OCI-LY1 (cell line): ENCODE measurements around the gene CKB.

Experiments used
- EZH2 ChIP-seq: fragments of 200-600 bp; sonication (generic), shearing (Covaris generic); IDR thresholded peaks from 2 replicates; pipeline ENCODE4 v1.8.0; 2017; ENCODE audit warnings: borderline replicate concordance, mixed run types, mild to moderate bottlenecking, antibody characterized with exemption, low read length, moderate library complexity, mixed read lengths
- TF ChIP-seq, protein P1 (sequence below): fragments of 200-600 bp; sonication (generic), shearing (Covaris generic); IDR thresholded peaks from 2 replicates; pipeline ENCODE4 v1.5.1; 2017; ENCODE audit warnings: mild to moderate bottlenecking, antibody characterized with exemption, low read length, moderate library complexity, mixed read lengths

DNA sequence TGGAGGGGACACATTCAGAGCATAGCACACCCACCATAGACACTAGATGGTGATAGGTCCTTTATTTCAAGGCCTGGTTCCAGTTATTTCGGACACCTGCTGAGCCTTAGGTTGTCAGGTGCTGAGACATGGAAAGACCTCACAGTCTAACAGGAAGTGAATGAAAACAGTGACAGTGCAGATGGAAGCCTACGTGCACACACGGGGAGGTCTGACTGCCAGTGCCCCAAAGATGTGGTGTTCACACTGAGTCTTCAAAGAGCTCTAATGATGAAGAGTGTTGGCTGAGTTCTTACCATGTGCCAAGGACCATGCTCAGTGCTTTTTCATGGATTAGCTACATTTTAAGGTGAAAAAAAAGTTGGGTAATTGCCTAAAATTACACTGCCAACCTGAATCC is 46.6 kb downstream of the CKB start:
- TF ChIP-seq, protein P1, sequence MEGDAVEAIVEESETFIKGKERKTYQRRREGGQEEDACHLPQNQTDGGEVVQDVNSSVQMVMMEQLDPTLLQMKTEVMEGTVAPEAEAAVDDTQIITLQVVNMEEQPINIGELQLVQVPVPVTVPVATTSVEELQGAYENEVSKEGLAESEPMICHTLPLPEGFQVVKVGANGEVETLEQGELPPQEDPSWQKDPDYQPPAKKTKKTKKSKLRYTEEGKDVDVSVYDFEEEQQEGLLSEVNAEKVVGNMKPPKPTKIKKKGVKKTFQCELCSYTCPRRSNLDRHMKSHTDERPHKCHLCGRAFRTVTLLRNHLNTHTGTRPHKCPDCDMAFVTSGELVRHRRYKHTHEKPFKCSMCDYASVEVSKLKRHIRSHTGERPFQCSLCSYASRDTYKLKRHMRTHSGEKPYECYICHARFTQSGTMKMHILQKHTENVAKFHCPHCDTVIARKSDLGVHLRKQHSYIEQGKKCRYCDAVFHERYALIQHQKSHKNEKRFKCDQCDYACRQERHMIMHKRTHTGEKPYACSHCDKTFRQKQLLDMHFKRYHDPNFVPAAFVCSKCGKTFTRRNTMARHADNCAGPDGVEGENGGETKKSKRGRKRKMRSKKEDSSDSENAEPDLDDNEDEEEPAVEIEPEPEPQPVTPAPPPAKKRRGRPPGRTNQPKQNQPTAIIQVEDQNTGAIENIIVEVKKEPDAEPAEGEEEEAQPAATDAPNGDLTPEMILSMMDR = no peak
- no peak for TF ChIP-seq EZH2
